ENCODE measurements around the gene CCDC178.

DNA sequence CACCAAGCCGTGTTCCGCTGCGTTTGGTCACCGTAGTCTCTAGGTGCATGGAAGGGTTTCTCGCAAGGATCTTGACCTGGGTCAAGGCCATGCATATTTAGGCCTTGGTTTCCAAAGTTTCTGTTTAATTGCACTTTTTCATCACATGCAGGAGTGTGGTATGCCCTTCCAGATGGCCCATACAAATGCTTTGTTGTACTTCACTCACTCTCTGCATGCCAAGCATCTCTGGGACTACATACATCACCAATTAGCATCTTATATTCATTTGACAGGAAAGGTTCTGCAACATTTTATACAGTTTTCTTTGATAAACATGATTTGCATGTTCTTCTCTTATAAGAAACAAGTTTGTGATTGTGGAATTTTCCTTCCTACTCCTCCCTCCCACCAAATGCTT lies 534.9 kb downstream of the CCDC178 start:
- TF ChIP-seq, protein P1, sequence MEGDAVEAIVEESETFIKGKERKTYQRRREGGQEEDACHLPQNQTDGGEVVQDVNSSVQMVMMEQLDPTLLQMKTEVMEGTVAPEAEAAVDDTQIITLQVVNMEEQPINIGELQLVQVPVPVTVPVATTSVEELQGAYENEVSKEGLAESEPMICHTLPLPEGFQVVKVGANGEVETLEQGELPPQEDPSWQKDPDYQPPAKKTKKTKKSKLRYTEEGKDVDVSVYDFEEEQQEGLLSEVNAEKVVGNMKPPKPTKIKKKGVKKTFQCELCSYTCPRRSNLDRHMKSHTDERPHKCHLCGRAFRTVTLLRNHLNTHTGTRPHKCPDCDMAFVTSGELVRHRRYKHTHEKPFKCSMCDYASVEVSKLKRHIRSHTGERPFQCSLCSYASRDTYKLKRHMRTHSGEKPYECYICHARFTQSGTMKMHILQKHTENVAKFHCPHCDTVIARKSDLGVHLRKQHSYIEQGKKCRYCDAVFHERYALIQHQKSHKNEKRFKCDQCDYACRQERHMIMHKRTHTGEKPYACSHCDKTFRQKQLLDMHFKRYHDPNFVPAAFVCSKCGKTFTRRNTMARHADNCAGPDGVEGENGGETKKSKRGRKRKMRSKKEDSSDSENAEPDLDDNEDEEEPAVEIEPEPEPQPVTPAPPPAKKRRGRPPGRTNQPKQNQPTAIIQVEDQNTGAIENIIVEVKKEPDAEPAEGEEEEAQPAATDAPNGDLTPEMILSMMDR (IDR thresholded peaks at IDR 0.05) = no peak
- no peak for TF ChIP-seq POLR2A (IDR thresholded peaks at IDR 0.05)

Data from lower leg skin (tissue), 3 donors.